HepG2 (cell line): Measurements from ENCODE around the gene FBXO2. TPM values are rescaled to one million over a fixed set of nuclear protein-coding genes. Genes with fewer than 3 reads are reported as not detected.
A peak's percentile ranks its signal among the peaks of the same experiment; 100 is the strongest.

Experiments
- BRD4 ChIP-seq: sonication (generic); formaldehyde crosslinking; IDR thresholded peaks from 2 replicates; pipeline ENCODE4 v1.4.0; 2020; ENCODE audit warnings: missing genetic modification reagents
- FOSL2 ChIP-seq: sonication (generic); formaldehyde crosslinking; IDR thresholded peaks from 2 replicates; pipeline ENCODE4 v1.4.0; 2020; ENCODE audit warnings: missing genetic modification reagents
- HNF4A ChIP-seq: sonication (generic); formaldehyde crosslinking; IDR thresholded peaks from 2 replicates; pipeline ENCODE4 v1.4.0; 2020; ENCODE audit warnings: missing genetic modification reagents
- KDM5B ChIP-seq: sonication (generic); formaldehyde crosslinking; IDR thresholded peaks from 2 replicates; pipeline ENCODE4 v1.4.0; 2020; ENCODE audit warnings: missing genetic modification reagents, mild to moderate bottlenecking, borderline replicate concordance
- KMT2A ChIP-seq: sonication (generic); formaldehyde crosslinking; IDR thresholded peaks from 2 replicates; pipeline ENCODE4 v1.4.0; 2020; ENCODE audit warnings: missing genetic modification reagents
- MYC ChIP-seq: sonication (generic); formaldehyde crosslinking; IDR thresholded peaks from 2 replicates; pipeline ENCODE4 v1.9.0; 2021; ENCODE audit warnings: missing genetic modification reagents, borderline replicate concordance
- RBAK ChIP-seq: sonication (generic); formaldehyde crosslinking; IDR thresholded peaks from 2 replicates; pipeline ENCODE4 v1.5.1; 2020; ENCODE audit warnings: mild to moderate bottlenecking, missing genetic modification reagents
- SMC3 ChIP-seq: IDR thresholded peaks from 2 replicates; pipeline ENCODE4 v1.6.1; 2011; ENCODE audit warnings: low read length, improper control_type of control experiment
- TCF12 ChIP-seq, 2 experiments: fragments of 450-650 bp in 1 of 2; sonication (generic) in 1 of 2; formaldehyde crosslinking in 1 of 2; IDR thresholded peaks; 2 replicates each; pipeline versions ENCODE4 v1.6.1 to v1.8.0; 2017 to 2022; ENCODE audit warnings: antibody characterized with exemption in 1 of 2, mild to moderate bottlenecking in 1 of 2, missing genetic modification reagents in 1 of 2, moderate library complexity in 1 of 2
- ZBTB38 ChIP-seq: sonication (generic); formaldehyde crosslinking; IDR thresholded peaks from 2 replicates; pipeline ENCODE4 v1.5.1; 2020; ENCODE audit warnings: mild to moderate bottlenecking, missing genetic modification reagents
- ZNF317 ChIP-seq: sonication (generic); formaldehyde crosslinking; IDR thresholded peaks from 2 replicates; pipeline ENCODE4 v1.5.0; 2020; ENCODE audit warnings: mild to moderate bottlenecking, missing genetic modification reagents
- ZNF333 ChIP-seq: sonication (generic); formaldehyde crosslinking; IDR thresholded peaks from 2 replicates; pipeline ENCODE4 v1.4.0; 2020; ENCODE audit warnings: mild to moderate bottlenecking, missing genetic modification reagents, borderline replicate concordance
- ZNF543 ChIP-seq: sonication (generic); formaldehyde crosslinking; IDR thresholded peaks from 2 replicates; pipeline ENCODE4 v1.4.0; 2020; ENCODE audit warnings: mild to moderate bottlenecking, missing genetic modification reagents
- ZNF562 ChIP-seq: sonication (generic); formaldehyde crosslinking; IDR thresholded peaks from 2 replicates; pipeline ENCODE4 v1.8.0; 2022; ENCODE audit warnings: missing genetic modification reagents, borderline replicate concordance
- polyA plus RNA-seq, 8 experiments: library from polyadenylated mRNA; depleted of rRNA in 3 of 8; stranded (reverse) in 7 of 8; unstranded in 1 of 8; fragments of >200 nt; fragmentation: Illumina TruSeq in 4 of 8; extraction: Trizol in 4 of 8; gene quantifications; 2 replicates each; pipeline versions ENCODE4 v1.2.1 to v1.2.3, GENCODE V29; 2011 to 2016; ENCODE audit warnings: low read depth in 4 of 8, missing spikeins in 1 of 8, mixed read lengths in 1 of 8; ENCODE audit not compliant: insufficient read depth in 1 of 8
- total RNA-seq, 5 experiments: library from RNA; depleted of rRNA; stranded (reverse); fragments of >200 nt; fragmentation: Illumina TruSeq; extraction: Trizol; gene quantifications; 2 replicates each; pipeline ENCODE4 v1.2.3, GENCODE V29; 2016; ENCODE audit warnings: low read depth in 1 of 5
- TF ChIP-seq, protein P1 (sequence below): sonication (generic); formaldehyde crosslinking; IDR thresholded peaks from 2 replicates; pipeline ENCODE4 v1.5.1; 2020; ENCODE audit warnings: mild to moderate bottlenecking, moderate library complexity, missing genetic modification reagents
- TF ChIP-seq, protein P2 (sequence below), 2 experiments: sonication (generic) in 1 of 2; formaldehyde crosslinking in 1 of 2; IDR thresholded peaks; 2 replicates each; pipeline versions ENCODE4 v1.4.0 to v1.6.1; 2018 to 2020; ENCODE audit warnings: missing genetic modification reagents in 2 of 2, borderline replicate concordance in 1 of 2, low read depth in 1 of 2, mild to moderate bottlenecking in 1 of 2, missing biosample characterization in 1 of 2
- TF ChIP-seq, protein P3 (sequence below): sonication (generic); formaldehyde crosslinking; IDR thresholded peaks from 2 replicates; pipeline ENCODE4 v1.4.0; 2020; ENCODE audit warnings: low read depth, missing genetic modification reagents
- TF ChIP-seq, protein P4 (sequence below): sonication (generic); formaldehyde crosslinking; IDR thresholded peaks from 2 replicates; pipeline ENCODE4 v1.5.1; 2020; ENCODE audit warnings: mild to moderate bottlenecking, missing genetic modification reagents, moderate library complexity
- TF ChIP-seq, protein P5 (sequence below): sonication (generic); IDR thresholded peaks from 2 replicates; pipeline ENCODE4 v1.6.1; 2016; ENCODE audit warnings: low read depth, borderline replicate concordance

FBXO2 gene
- total and polyA plus RNA-seq, 2 of the 13 experiments (the other 11 are each of a cell fraction or from before 2014, with no cell fraction given): 79.3 to 112 TPM

DNA sequence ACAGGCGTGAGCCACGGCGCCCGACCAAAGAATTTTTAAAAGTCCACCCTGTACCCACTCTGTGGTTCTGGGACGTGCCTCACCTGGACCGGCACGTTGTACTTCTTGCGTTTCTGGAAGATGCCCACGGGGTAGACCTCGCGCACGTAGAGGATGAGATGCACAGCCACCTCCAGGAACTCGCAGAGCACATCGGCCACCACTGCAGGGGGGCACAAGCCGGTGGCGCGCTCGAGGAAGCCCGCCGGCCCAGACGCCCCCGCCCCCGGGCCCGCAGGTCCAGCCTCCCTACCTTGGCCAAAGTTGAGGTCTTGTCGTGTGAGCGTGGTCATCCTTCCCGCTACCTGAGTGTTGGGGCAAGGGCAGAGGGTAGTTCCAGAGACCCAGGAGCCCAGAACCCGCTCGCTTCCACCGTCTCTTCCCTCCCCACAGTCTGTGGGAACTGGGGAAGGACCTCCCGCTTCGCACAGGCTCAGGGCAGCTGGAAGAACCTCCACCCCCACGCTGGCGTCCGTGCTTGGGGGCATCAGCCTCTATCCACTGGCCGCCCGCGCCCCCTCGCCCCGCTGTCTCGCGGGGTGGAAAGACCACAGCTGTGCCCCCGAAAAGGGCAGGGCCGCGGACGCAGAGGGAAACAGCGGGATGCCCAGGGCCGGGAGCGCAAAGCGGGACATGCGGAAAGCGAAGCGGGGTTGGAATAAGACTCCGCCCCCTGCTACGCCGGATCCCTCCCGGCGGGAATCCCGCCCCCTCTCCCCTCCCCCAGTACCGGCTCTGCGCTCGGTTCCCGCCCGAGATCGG is 26.2 kb upstream of the FBXO2 start (continued):
- TF ChIP-seq ZNF562 (CRISPR knock-in tag): no peak
- 0 out of 2 replicates have a peak, but pooled peaks have one; percentile 20 for TF ChIP-seq KMT2A (CRISPR knock-in tag)
- TF ChIP-seq, protein P1, sequence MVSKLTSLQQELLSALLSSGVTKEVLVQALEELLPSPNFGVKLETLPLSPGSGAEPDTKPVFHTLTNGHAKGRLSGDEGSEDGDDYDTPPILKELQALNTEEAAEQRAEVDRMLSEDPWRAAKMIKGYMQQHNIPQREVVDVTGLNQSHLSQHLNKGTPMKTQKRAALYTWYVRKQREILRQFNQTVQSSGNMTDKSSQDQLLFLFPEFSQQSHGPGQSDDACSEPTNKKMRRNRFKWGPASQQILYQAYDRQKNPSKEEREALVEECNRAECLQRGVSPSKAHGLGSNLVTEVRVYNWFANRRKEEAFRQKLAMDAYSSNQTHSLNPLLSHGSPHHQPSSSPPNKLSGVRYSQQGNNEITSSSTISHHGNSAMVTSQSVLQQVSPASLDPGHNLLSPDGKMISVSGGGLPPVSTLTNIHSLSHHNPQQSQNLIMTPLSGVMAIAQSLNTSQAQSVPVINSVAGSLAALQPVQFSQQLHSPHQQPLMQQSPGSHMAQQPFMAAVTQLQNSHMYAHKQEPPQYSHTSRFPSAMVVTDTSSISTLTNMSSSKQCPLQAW (CRISPR knock-in tag): no peak; the same call in 1 of the 2 replicates
- no peak for TF ChIP-seq SMC3
- TF ChIP-seq, protein P2, sequence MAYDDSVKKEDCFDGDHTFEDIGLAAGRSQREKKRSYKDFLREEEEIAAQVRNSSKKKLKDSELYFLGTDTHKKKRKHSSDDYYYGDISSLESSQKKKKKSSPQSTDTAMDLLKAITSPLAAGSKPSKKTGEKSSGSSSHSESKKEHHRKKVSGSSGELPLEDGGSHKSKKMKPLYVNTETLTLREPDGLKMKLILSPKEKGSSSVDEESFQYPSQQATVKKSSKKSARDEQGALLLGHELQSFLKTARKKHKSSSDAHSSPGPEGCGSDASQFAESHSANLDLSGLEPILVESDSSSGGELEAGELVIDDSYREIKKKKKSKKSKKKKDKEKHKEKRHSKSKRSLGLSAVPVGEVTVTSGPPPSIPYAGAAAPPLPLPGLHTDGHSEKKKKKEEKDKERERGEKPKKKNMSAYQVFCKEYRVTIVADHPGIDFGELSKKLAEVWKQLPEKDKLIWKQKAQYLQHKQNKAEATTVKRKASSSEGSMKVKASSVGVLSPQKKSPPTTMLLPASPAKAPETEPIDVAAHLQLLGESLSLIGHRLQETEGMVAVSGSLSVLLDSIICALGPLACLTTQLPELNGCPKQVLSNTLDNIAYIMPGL (CRISPR knock-in tag; IDR thresholded peaks at IDR 0.05; ENCODE audit: borderline replicate concordance in 1 of 2, low read depth in 1 of 2): no peak
- TF ChIP-seq, protein P3, sequence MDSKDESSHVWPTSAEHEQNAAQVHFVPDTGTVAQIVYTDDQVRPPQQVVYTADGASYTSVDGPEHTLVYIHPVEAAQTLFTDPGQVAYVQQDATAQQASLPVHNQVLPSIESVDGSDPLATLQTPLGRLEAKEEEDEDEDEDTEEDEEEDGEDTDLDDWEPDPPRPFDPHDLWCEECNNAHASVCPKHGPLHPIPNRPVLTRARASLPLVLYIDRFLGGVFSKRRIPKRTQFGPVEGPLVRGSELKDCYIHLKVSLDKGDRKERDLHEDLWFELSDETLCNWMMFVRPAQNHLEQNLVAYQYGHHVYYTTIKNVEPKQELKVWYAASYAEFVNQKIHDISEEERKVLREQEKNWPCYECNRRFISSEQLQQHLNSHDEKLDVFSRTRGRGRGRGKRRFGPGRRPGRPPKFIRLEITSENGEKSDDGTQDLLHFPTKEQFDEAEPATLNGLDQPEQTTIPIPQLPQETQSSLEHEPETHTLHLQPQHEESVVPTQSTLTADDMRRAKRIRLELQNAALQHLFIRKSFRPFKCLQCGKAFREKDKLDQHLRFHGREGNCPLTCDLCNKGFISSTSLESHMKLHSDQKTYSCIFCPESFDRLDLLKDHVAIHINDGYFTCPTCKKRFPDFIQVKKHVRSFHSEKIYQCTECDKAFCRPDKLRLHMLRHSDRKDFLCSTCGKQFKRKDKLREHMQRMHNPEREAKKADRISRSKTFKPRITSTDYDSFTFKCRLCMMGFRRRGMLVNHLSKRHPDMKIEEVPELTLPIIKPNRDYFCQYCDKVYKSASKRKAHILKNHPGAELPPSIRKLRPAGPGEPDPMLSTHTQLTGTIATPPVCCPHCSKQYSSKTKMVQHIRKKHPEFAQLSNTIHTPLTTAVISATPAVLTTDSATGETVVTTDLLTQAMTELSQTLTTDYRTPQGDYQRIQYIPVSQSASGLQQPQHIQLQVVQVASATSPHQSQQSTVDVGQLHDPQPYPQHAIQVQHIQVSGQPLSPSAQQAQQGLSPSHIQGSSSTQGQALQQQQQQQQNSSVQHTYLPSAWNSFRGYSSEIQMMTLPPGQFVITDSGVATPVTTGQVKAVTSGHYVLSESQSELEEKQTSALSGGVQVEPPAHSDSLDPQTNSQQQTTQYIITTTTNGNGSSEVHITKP (CRISPR knock-in tag): no peak
- TF ChIP-seq, protein P4, sequence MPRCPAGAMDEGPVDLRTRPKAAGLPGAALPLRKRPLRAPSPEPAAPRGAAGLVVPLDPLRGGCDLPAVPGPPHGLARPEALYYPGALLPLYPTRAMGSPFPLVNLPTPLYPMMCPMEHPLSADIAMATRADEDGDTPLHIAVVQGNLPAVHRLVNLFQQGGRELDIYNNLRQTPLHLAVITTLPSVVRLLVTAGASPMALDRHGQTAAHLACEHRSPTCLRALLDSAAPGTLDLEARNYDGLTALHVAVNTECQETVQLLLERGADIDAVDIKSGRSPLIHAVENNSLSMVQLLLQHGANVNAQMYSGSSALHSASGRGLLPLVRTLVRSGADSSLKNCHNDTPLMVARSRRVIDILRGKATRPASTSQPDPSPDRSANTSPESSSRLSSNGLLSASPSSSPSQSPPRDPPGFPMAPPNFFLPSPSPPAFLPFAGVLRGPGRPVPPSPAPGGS (CRISPR knock-in tag): peak; percentile 40
- TF ChIP-seq, protein P5, sequence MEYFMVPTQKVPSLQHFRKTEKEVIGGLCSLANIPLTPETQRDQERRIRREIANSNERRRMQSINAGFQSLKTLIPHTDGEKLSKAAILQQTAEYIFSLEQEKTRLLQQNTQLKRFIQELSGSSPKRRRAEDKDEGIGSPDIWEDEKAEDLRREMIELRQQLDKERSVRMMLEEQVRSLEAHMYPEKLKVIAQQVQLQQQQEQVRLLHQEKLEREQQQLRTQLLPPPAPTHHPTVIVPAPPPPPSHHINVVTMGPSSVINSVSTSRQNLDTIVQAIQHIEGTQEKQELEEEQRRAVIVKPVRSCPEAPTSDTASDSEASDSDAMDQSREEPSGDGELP: peak; percentile 5; the same call in 1 of the 2 replicates
- peak; percentile 68; the same call in 1 of the 2 replicates for TF ChIP-seq ZNF333 (CRISPR knock-in tag)
- no peak for TF ChIP-seq RBAK
- TF ChIP-seq KDM5B (CRISPR knock-in tag): peak; percentile 69
- 0 out of 2 replicates have a peak, but pooled peaks have one; percentile 27 for TF ChIP-seq ZNF317 (CRISPR knock-in tag)
- TF ChIP-seq BRD4 (CRISPR knock-in tag): no peak
- TF ChIP-seq MYC (CRISPR knock-in tag): peak; percentile 49; the same call in 1 of the 2 replicates
- TF ChIP-seq FOSL2 (CRISPR knock-in tag): 0 out of 2 replicates have a peak, but pooled peaks have one; percentile 2
- no peak for TF ChIP-seq TCF12 (IDR thresholded peaks at IDR 0.05)
- TF ChIP-seq TCF12 (CRISPR knock-in tag; IDR thresholded peaks at IDR 0.05): 0 out of 2 replicates have a peak, but pooled peaks have one; percentile 18
- no peak for TF ChIP-seq HNF4A (CRISPR knock-in tag)
- TF ChIP-seq ZBTB38: no peak
- TF ChIP-seq ZNF543: peak; percentile 44; the same call in 1 of the 2 replicates
